Natural killer cell (primary cell): ENCODE data around the gene SINHCAF. TPM values are rescaled to one million over a fixed set of nuclear protein-coding genes. Genes with fewer than 3 reads are reported as not detected.
A peak's percentile ranks its signal among the peaks of the same experiment; 100 is the strongest.
"Not testable (repeated sequence)": the region's sequence is repeated elsewhere in the genome, so short reads cannot be mapped to it uniquely, and the experiment has no call there.

Source experiments
- ATAC-seq, 3 donors: fragments of 150-1000 bp in 2 of 3; fragments of 200-7000 bp in 1 of 3; cut with Tn5 transposase; 1 replicate in 1 of 3; 2 replicates in 2 of 3; pipeline ENCODE4 v1.10.0; 2021; ENCODE audit warnings: mild to moderate bottlenecking in 2 of 3, moderate library complexity in 2 of 3
- DNase-seq, 2 donors: peaks; one replicate each; pipeline versions ENCODE4 v3.0.0 to v3.0.0-alpha.2; 2013 to 2021; ENCODE audit warnings: mixed read lengths in 1 of 2
- H3K27ac ChIP-seq: one replicate; pipeline ENCODE4 v1.5.1; 2013; ENCODE audit warnings: mild to moderate bottlenecking, low read length
- H3K27me3 ChIP-seq: one replicate; pipeline ENCODE4 v1.6.1; 2013; ENCODE audit warnings: low read length; ENCODE audit not compliant: control insufficient read depth, insufficient read depth
- H3K36me3 ChIP-seq: one replicate; pipeline ENCODE4 v1.6.1; 2013; ENCODE audit warnings: low read length; ENCODE audit not compliant: control insufficient read depth, insufficient read depth
- H3K4me1 ChIP-seq: one replicate; pipeline ENCODE4 v1.6.1; 2013; ENCODE audit warnings: low read length; ENCODE audit not compliant: control insufficient read depth, insufficient read depth
- H3K4me3 ChIP-seq: one replicate; pipeline ENCODE4 v1.5.1; 2013; ENCODE audit warnings: low read length
- H3K9me3 ChIP-seq: one replicate; pipeline ENCODE4 v1.6.1; 2013; ENCODE audit warnings: low read length; ENCODE audit not compliant: control insufficient read depth, insufficient read depth
- H3K27ac Mint-ChIP-seq, 2 donors: one replicate each; pipeline ENCODE4 v1.8.0; 2022; ENCODE audit warnings: mild to moderate bottlenecking in 2 of 2, mixed read lengths in 2 of 2, moderate library complexity in 1 of 2
- H3K27me3 Mint-ChIP-seq, 2 donors: one replicate each; pipeline ENCODE4 v1.8.0; 2022; ENCODE audit warnings: low read depth in 2 of 2, mixed read lengths in 2 of 2
- H3K36me3 Mint-ChIP-seq: one replicate; pipeline ENCODE4 v1.8.0; 2022; ENCODE audit warnings: mixed read lengths
- H3K4me1 Mint-ChIP-seq, 2 donors: one replicate each; pipeline ENCODE4 v1.8.0; 2022; ENCODE audit warnings: mixed read lengths in 2 of 2
- H3K4me3 Mint-ChIP-seq: one replicate; pipeline ENCODE4 v1.8.0; 2022; ENCODE audit warnings: mild to moderate bottlenecking, moderate library complexity, mixed read lengths
- H3K9me3 Mint-ChIP-seq, 2 donors: one replicate each; pipeline ENCODE4 v1.8.0; 2022; ENCODE audit warnings: mixed read lengths in 2 of 2
- WGBS: methylation state at CpG from one replicate; pipeline ENCODE4 v1.1.7; 2013; ENCODE audit warnings: missing lambda C conversion rate; ENCODE audit not compliant: insufficient coverage; 5-methylcytosine and 5-hydroxymethylcytosine counted together
- intact Hi-C: fragments of 100-400 bp; cut with micrococcal nuclease; formaldehyde crosslinking; loops from one replicate; pipeline ENCODE4 v1.14.2; 2022
- total RNA-seq, 4 donors: library from RNA; stranded (reverse); fragments of 120-200 nt in 1 of 4; gene quantifications; one replicate each; pipeline versions ENCODE4 v1.2.3 to v1.2.4, GENCODE V29; 2013 to 2022
- TF ChIP-seq, protein P1 (sequence below): fragments of 200-600 bp; IDR thresholded peaks from one replicate; pipeline ENCODE4 v1.8.0; 2022; ENCODE audit warnings: antibody characterized with exemption

SINHCAF gene
- total RNA-seq = 10 to 100 TPM; 40.4 to 55.0 (median 41.0) TPM
- total RNA-seq (2013) = 93.1 TPM

GRCh38 chr12:31325877-31326631 is at the start of gene SINHCAF:
Gene SINHCAF, minus strand, starts transcription at chr12:31326150. Its CDS starts 27,946 bp downstream, at chr12:31298204.
- DNase-seq (peak; percentile 96 to 99), ATAC-seq (peak; percentile 60 to 81 (median 71))
- H3K9me3 ChIP-seq = no peaks in the 10 kb centered on the region
- intact Hi-C loops = loop anchor here (1.0 to 10.0 kb wide), 3 partner anchors 23 to 569 kb away; partner anchors contain the start of gene AMN1
- H3K27ac ChIP-seq = peak within 1 kb of the TSS; percentile 94
- peaks cover 9% of the 10 kb centered on the region for H3K4me1 ChIP-seq
- H3K4me3 Mint-ChIP-seq = peak within 1 kb of the TSS; percentile 99
- H3K27ac Mint-ChIP-seq = peak within 1 kb of the TSS; percentile 91 to 96
- peak within 1 kb of the TSS; percentile 74 for H3K4me3 ChIP-seq
- H3K27me3 Mint-ChIP-seq = no peaks in the 10 kb centered on the region
- H3K36me3 Mint-ChIP-seq = no peaks in the 10 kb centered on the region
- H3K36me3 ChIP-seq = no peaks in the 10 kb centered on the region
- H3K27me3 ChIP-seq = no peaks in the 10 kb centered on the region
- peaks cover 20 to 27% of the 10 kb centered on the region in 2 donors for H3K4me1 Mint-ChIP-seq
- TF ChIP-seq, protein P1, sequence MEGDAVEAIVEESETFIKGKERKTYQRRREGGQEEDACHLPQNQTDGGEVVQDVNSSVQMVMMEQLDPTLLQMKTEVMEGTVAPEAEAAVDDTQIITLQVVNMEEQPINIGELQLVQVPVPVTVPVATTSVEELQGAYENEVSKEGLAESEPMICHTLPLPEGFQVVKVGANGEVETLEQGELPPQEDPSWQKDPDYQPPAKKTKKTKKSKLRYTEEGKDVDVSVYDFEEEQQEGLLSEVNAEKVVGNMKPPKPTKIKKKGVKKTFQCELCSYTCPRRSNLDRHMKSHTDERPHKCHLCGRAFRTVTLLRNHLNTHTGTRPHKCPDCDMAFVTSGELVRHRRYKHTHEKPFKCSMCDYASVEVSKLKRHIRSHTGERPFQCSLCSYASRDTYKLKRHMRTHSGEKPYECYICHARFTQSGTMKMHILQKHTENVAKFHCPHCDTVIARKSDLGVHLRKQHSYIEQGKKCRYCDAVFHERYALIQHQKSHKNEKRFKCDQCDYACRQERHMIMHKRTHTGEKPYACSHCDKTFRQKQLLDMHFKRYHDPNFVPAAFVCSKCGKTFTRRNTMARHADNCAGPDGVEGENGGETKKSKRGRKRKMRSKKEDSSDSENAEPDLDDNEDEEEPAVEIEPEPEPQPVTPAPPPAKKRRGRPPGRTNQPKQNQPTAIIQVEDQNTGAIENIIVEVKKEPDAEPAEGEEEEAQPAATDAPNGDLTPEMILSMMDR = no peak
- no peaks in the 10 kb centered on the region for H3K9me3 Mint-ChIP-seq
- WGBS = under 1% methylated on average over 46 of the region's 55 CpGs

DNA sequence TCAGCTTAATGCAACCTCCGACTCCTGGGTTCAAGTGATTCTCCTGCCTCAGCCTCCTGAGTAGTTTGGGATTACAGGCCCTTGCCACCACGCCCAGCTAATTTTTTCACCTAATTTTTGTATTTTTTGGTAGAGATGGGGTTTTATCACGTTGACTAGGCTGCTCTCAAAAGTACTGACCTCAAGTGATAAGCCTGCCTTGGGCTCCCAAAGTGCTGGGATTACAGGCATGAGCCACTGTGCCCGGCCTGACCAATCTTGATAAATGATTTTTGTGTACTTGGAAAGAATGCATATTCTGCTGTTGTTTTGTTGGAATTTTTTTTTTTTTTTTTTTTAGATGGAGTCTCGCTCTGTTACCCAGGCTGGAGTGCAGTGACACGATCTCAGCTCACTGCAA is 49.5 kb upstream of the SINHCAF start:
- ATAC-seq, H3K9me3 ChIP-seq, H3K4me3 Mint-ChIP-seq, H3K4me1 ChIP-seq, H3K36me3 Mint-ChIP-seq, H3K27me3 ChIP-seq, DNase-seq, H3K4me3 ChIP-seq, intact Hi-C loops, H3K4me1 Mint-ChIP-seq, H3K27me3 Mint-ChIP-seq, H3K9me3 Mint-ChIP-seq, H3K36me3 ChIP-seq, H3K27ac ChIP-seq, H3K27ac Mint-ChIP-seq: not testable (repeated sequence)
- 92% methylated on average over 6 of the region's 6 CpGs for WGBS

GRCh38 chr12:31371256-31371620 is 45.3 kb upstream of the SINHCAF start:
- TF ChIP-seq, protein P1 = no peak
- Histone ChIP-seq H3K27ac (no peak overlapping the region), H3K27me3 (no peaks in the 10 kb centered on the region), H3K4me3 (no peak overlapping the region), H3K4me1 (no peaks in the 10 kb centered on the region), H3K36me3 (no peaks in the 10 kb centered on the region), H3K9me3 (no peaks in the 10 kb centered on the region)
- Mint-ChIP-seq H3K9me3 (no peaks in the 10 kb centered on the region), H3K27ac (no peak overlapping the region), H3K36me3 (no peaks in the 10 kb centered on the region), H3K4me3 (no peak overlapping the region), H3K27me3 (peaks cover 6 to 9% of the 10 kb centered on the region in 2 donors), H3K4me1 (no peaks in the 10 kb centered on the region)
- intact Hi-C loops = no loop called here
- DNase-seq (no peak), ATAC-seq (no peak)
- WGBS = 96% methylated on average over 2 of the region's 2 CpGs

GRCh38 chr12:31370531-31371255 is 44.7 kb upstream of the SINHCAF start:
- Mint-ChIP-seq H3K4me1 (no peaks in the 10 kb centered on the region), H3K27me3 (peaks cover 6 to 9% of the 10 kb centered on the region in 2 donors), H3K27ac (no peak overlapping the region), H3K4me3 (no peak overlapping the region), H3K36me3 (no peaks in the 10 kb centered on the region), H3K9me3 (no peaks in the 10 kb centered on the region)
- TF ChIP-seq, protein P1 = no peak
- Histone ChIP-seq H3K36me3 (no peaks in the 10 kb centered on the region), H3K4me3 (no peak overlapping the region), H3K27ac (no peak overlapping the region), H3K9me3 (no peaks in the 10 kb centered on the region), H3K4me1 (no peaks in the 10 kb centered on the region), H3K27me3 (no peaks in the 10 kb centered on the region)
- WGBS = 82% methylated on average over 10 of the region's 10 CpGs
- ATAC-seq = no peak
- no peak for DNase-seq
- intact Hi-C loops = no loop called here
